Epithelial cell of esophagus (primary cell): ENCODE results near the gene MPLKIP.
"Not testable (repeated sequence)": the region's sequence is repeated elsewhere in the genome, so short reads cannot be mapped to it uniquely, and the experiment has no call there.

ENCODE experiments used
- DNase-seq: peaks from one replicate; pipeline ENCODE4 v3.0.0; 2010; ENCODE audit warnings: low read depth
- H3K4me3 ChIP-seq: 2 replicates; pipeline ENCODE4 v1.5.1; 2011; ENCODE audit warnings: mild to moderate bottlenecking, low read length, control low read depth
- CTCF ChIP-seq: IDR thresholded peaks from 2 replicates; pipeline ENCODE4 v1.5.1; 2011; ENCODE audit warnings: low read depth, mild to moderate bottlenecking, low read length, control low read depth, inconsistent platforms; ENCODE audit not compliant: insufficient read depth; ENCODE audit errors: missing control alignments

Gene MPLKIP

GRCh38 chr7:40138973-40139372 is 4.6 kb upstream of the MPLKIP start:
- TF ChIP-seq CTCF: no peak
- no peak overlapping the region for H3K4me3 ChIP-seq

DNA sequence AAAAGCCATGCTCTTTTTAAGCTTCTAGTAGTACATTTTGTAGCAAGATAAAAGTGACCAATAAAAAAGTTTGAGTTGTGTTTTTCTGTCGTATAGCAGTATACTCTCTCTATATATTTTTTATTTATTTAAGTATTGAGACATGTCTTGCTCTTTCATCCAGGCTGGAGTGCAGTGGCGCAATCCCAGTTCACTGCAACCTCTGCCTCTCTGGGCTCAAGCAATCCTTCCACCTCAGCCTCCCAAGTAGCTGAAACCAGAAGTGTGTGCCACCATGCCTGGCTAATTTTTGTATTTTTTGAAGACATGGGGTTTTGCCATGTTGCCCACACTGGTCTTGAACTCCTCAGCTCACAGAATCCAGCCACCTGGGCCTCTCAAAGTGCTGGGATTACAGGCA is 3.1 kb upstream of the MPLKIP start:
- no peak for DNase-seq
- H3K4me3 ChIP-seq: no peak overlapping the region
- no peak for TF ChIP-seq CTCF

More at GRCh38 chr7:40138973-40139372, 4.6 kb upstream of the MPLKIP start:
- no peak for DNase-seq

DNA sequence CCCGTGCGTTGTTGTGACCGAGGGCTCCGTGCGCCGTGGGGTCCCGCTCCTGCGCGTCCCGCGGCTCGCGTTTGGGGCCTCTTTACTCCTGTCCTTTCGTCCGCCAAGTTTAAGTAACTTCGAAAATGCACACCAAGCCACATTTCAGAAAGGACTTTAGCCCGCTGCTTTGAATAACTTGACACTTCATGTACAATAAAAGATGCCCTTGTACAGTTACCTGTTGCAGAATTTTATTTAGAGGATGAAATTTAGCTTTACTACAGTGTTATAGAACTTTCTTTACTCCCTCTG is 842 bp upstream of the MPLKIP start:
- H3K4me3 ChIP-seq: peak overlapping the region; percentile 95
- no peak for TF ChIP-seq CTCF
- DNase-seq: peak; percentile 6

GRCh38 chr7:40133561-40134427 is 628 bp downstream of the MPLKIP start:
- no peak for TF ChIP-seq CTCF
- peak overlapping the region; percentile 95 for H3K4me3 ChIP-seq
- peak; percentile 15 for DNase-seq

DNA sequence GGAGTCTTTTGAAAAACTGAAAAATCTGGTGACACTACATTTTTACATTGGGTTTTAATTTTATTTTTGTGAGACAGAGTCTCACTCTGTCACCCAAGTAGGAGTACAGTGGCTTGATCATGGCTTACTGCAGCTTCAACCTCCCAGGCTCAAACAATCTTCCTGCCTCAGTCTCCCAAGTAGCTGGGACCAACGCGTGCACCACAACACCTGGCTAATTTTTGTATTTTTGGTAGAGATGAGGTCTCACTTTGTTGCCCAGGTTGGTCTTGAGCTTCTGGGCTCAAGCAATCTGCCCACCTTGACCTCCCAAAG is 11.5 kb downstream of the MPLKIP start:
- no peak for DNase-seq
- H3K4me3 ChIP-seq: no peak overlapping the region

GRCh38 chr7:40122100-40122939 is 12.1 kb downstream of the MPLKIP start:
- not testable (repeated sequence) for DNase-seq, H3K4me3 ChIP-seq

More for the DNA sequence above, 11.5 kb downstream of the MPLKIP start:
- no peak for TF ChIP-seq CTCF

- DNase-seq: no peak
- H3K4me3 ChIP-seq: no peak overlapping the region
- TF ChIP-seq CTCF: no peak
Measured at GRCh38 chr7:40120020-40120419, 14.4 kb downstream of the MPLKIP start.

GRCh38 chr7:40118201-40118600 is 16.2 kb downstream of the MPLKIP start:
- H3K4me3 ChIP-seq, DNase-seq: not testable (repeated sequence)

- H3K4me3 ChIP-seq: not testable (repeated sequence)
- DNase-seq: peak; percentile 73
Measured at GRCh38 chr7:40117199-40117598, 17.2 kb downstream of the MPLKIP start.
